Measurements from ENCODE around the gene EEF2. TPM values are rescaled to one million over a fixed set of nuclear protein-coding genes. Genes with fewer than 3 reads are reported as not detected.
A peak's percentile ranks its signal among the peaks of the same experiment; 100 is the strongest.
"Not testable (repeated sequence)": the region's sequence is repeated elsewhere in the genome, so short reads cannot be mapped to it uniquely, and the experiment has no call there.

Gene EEF2
- polyA plus RNA-seq, 1 donor = 1,852 TPM

- no peak for DNase-seq
- Histone ChIP-seq H3K4me3 (ENCODE audit: low read length) (no peak overlapping the region), H3K36me3 (ENCODE audit: control insufficient read depth, insufficient read depth, low read length) (peaks cover 68% of the 10 kb centered on the region), H3K4me1 (ENCODE audit: control insufficient read depth, insufficient read depth, low read length) (peaks cover 22% of the 10 kb centered on the region), H3K27ac (ENCODE audit: low read length) (no peak overlapping the region), H3K27me3 (ENCODE audit: control insufficient read depth, insufficient read depth, low read length) (no peaks in the 10 kb centered on the region), H3K9me3 (ENCODE audit: control insufficient read depth, low read depth, low read length) (no peaks in the 10 kb centered on the region)
- WGBS (ENCODE audit: insufficient coverage, low lambda C conversion rate) = no CpG with 5 or more reads among the region's 12 CpGs
Measured at GRCh38 chr19:4016486-4016885, 31.2 kb upstream of the EEF2 start.

DNA sequence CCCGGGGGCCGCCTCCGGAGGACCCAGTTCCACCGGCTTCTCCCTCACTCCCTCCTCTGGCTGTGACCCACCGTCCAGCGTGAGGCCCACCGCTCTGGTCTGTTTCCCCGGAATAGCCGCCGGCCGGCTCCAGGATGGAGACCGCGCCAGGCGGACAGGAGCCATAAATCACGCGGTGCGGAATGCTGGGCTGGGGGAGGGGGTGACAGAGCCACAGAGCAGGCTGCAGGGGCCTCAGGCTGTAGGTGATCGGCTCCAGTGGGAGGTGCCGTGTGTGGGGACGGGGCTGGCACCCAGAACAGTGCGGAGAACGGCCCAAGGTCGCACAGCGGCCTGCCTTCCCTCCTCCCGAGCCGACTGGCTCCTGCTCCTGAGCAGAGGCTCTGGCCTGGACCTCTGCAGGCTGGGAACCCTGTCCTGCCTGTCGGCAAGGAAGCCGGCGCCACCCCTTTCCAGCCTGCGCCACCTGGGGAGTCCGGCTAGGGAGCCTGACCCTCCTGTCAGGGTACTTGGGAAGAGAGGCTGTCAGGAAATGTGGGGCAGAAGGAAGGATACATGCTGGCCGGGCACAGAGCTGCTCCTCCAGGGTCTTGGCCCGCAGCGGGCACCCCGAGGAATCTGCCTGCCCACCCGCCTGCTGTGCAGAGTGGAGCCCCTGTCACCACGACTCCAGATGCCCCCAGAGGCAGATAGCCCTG lies 30.6 kb upstream of the EEF2 start:
- peaks cover 71% of the 10 kb centered on the region for H3K36me3 ChIP-seq (ENCODE audit: control insufficient read depth, insufficient read depth, low read length)
- no peaks in the 10 kb centered on the region for H3K9me3 ChIP-seq (ENCODE audit: control insufficient read depth, low read depth, low read length)
- peak overlapping the region; percentile 6 for H3K27ac ChIP-seq (ENCODE audit: low read length)
- no peaks in the 10 kb centered on the region for H3K27me3 ChIP-seq (ENCODE audit: control insufficient read depth, insufficient read depth, low read length)
- DNase-seq = peak; percentile 32 to 49
- peaks cover 28% of the 10 kb centered on the region for H3K4me1 ChIP-seq (ENCODE audit: control insufficient read depth, insufficient read depth, low read length)
- H3K4me3 ChIP-seq (ENCODE audit: low read length) = no peak overlapping the region
- no CpG with 5 or more reads among the region's 37 CpGs for WGBS (ENCODE audit: insufficient coverage, low lambda C conversion rate)

- no CpG with 5 or more reads among the region's 25 CpGs for WGBS (ENCODE audit: insufficient coverage, low lambda C conversion rate)
- Histone ChIP-seq H3K27me3 (ENCODE audit: control insufficient read depth, insufficient read depth, low read length) (no peaks in the 10 kb centered on the region), H3K27ac (ENCODE audit: low read length) (peak overlapping the region; percentile 11), H3K4me1 (ENCODE audit: control insufficient read depth, insufficient read depth, low read length) (peaks cover 33% of the 10 kb centered on the region), H3K36me3 (ENCODE audit: control insufficient read depth, insufficient read depth, low read length) (peaks cover 71% of the 10 kb centered on the region), H3K4me3 (ENCODE audit: low read length) (no peak overlapping the region), H3K9me3 (ENCODE audit: control insufficient read depth, low read depth, low read length) (no peaks in the 10 kb centered on the region)
- no peak for DNase-seq
Measured at GRCh38 chr19:4014541-4015491, 29.6 kb upstream of the EEF2 start.

- Histone ChIP-seq H3K4me1 (ENCODE audit: control insufficient read depth, insufficient read depth, low read length) (peaks cover 41% of the 10 kb centered on the region), H3K9me3 (ENCODE audit: control insufficient read depth, low read depth, low read length) (no peaks in the 10 kb centered on the region), H3K4me3 (ENCODE audit: low read length) (no peak overlapping the region), H3K36me3 (ENCODE audit: control insufficient read depth, insufficient read depth, low read length) (peaks cover 64% of the 10 kb centered on the region), H3K27me3 (ENCODE audit: control insufficient read depth, insufficient read depth, low read length) (no peaks in the 10 kb centered on the region), H3K27ac (ENCODE audit: low read length) (no peak overlapping the region)
- no peak for DNase-seq
- WGBS (ENCODE audit: insufficient coverage, low lambda C conversion rate) = no CpG with 5 or more reads among the region's 20 CpGs
Measured at GRCh38 chr19:4013886-4014540, 28.8 kb upstream of the EEF2 start.

- H3K36me3 ChIP-seq (ENCODE audit: control insufficient read depth, insufficient read depth, low read length) = peaks cover 64% of the 10 kb centered on the region
- H3K27me3 ChIP-seq (ENCODE audit: control insufficient read depth, insufficient read depth, low read length) = no peaks in the 10 kb centered on the region
- peaks cover 48% of the 10 kb centered on the region for H3K4me1 ChIP-seq (ENCODE audit: control insufficient read depth, insufficient read depth, low read length)
- no peak overlapping the region for H3K27ac ChIP-seq (ENCODE audit: low read length)
- WGBS (ENCODE audit: insufficient coverage, low lambda C conversion rate) = no CpG with 5 or more reads among the region's 33 CpGs
- no peak for DNase-seq
- H3K4me3 ChIP-seq (ENCODE audit: low read length) = no peak overlapping the region
- H3K9me3 ChIP-seq (ENCODE audit: control insufficient read depth, low read depth, low read length) = no peaks in the 10 kb centered on the region
Measured at GRCh38 chr19:4012975-4013634, 27.8 kb upstream of the EEF2 start.

DNA sequence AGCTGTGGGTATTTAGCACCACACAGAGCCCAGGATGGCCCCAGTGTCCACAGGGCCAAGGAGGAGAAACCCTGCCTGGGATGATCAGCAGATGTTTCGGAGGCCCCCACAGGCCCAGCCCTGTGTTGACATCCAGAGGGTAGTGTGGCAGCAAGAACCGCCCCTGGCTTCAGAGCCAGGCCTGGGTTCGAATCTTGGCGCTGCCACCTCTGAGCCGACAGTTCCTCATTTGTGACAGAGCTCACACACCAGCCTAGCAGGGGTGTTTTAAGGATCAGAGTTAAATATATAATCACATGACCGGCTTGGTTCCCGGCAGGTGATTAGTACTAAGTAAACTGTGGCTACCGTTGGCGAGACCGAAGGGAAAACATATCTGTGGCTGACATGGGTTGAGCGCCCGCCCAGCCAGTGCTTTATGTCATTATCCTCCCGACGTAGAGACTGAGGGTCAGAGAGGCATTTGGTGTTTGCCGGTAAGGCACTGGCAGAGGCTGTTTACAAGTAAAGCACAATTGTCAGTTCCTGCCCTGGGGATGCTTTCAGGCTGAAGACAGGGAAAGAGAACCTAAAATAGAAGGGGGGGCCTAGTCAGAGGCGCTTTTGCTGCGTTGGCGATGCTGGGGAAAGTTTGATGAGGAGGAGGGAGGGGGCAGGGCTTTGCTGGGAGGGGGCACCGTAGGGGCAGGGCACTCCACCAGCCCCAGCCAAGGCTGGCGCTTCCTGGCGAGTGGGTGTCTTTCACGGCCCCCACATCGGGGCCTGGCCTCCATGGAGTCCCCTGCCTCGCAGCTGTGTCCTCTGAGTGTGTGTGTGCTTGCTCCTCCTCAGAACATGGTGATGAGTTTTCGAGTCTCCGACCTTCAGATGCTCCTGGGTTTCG lies 27.1 kb upstream of the EEF2 start:
- peaks cover 57% of the 10 kb centered on the region for H3K36me3 ChIP-seq (ENCODE audit: control insufficient read depth, insufficient read depth, low read length)
- no peaks in the 10 kb centered on the region for H3K9me3 ChIP-seq (ENCODE audit: control insufficient read depth, low read depth, low read length)
- H3K4me1 ChIP-seq (ENCODE audit: control insufficient read depth, insufficient read depth, low read length) = peaks cover 48% of the 10 kb centered on the region
- no peak overlapping the region for H3K4me3 ChIP-seq (ENCODE audit: low read length)
- DNase-seq = peak in 1 of 2 donors; percentile 65
- H3K27ac ChIP-seq (ENCODE audit: low read length) = no peak overlapping the region
- no peaks in the 10 kb centered on the region for H3K27me3 ChIP-seq (ENCODE audit: control insufficient read depth, insufficient read depth, low read length)
- no CpG with 5 or more reads among the region's 27 CpGs for WGBS (ENCODE audit: insufficient coverage, low lambda C conversion rate)

GRCh38 chr19:4011430-4011829 lies 26.2 kb upstream of the EEF2 start:
- WGBS (ENCODE audit: insufficient coverage, low lambda C conversion rate) = no CpG with 5 or more reads among the region's 6 CpGs
- H3K9me3 ChIP-seq (ENCODE audit: control insufficient read depth, low read depth, low read length); H3K27me3 ChIP-seq (ENCODE audit: control insufficient read depth, insufficient read depth, low read length); DNase-seq; H3K27ac ChIP-seq (ENCODE audit: low read length); H3K4me3 ChIP-seq (ENCODE audit: low read length): not testable (repeated sequence)
- Histone ChIP-seq H3K36me3 (ENCODE audit: control insufficient read depth, insufficient read depth, low read length) (peaks cover 48% of the 10 kb centered on the region), H3K4me1 (ENCODE audit: control insufficient read depth, insufficient read depth, low read length) (peaks cover 48% of the 10 kb centered on the region)

GRCh38 chr19:4010808-4011110 lies 25.5 kb upstream of the EEF2 start:
- H3K4me1 ChIP-seq (ENCODE audit: control insufficient read depth, insufficient read depth, low read length) = peaks cover 44% of the 10 kb centered on the region
- peaks cover 41% of the 10 kb centered on the region for H3K36me3 ChIP-seq (ENCODE audit: control insufficient read depth, insufficient read depth, low read length)
- no peak overlapping the region for H3K27ac ChIP-seq (ENCODE audit: low read length)

DNA sequence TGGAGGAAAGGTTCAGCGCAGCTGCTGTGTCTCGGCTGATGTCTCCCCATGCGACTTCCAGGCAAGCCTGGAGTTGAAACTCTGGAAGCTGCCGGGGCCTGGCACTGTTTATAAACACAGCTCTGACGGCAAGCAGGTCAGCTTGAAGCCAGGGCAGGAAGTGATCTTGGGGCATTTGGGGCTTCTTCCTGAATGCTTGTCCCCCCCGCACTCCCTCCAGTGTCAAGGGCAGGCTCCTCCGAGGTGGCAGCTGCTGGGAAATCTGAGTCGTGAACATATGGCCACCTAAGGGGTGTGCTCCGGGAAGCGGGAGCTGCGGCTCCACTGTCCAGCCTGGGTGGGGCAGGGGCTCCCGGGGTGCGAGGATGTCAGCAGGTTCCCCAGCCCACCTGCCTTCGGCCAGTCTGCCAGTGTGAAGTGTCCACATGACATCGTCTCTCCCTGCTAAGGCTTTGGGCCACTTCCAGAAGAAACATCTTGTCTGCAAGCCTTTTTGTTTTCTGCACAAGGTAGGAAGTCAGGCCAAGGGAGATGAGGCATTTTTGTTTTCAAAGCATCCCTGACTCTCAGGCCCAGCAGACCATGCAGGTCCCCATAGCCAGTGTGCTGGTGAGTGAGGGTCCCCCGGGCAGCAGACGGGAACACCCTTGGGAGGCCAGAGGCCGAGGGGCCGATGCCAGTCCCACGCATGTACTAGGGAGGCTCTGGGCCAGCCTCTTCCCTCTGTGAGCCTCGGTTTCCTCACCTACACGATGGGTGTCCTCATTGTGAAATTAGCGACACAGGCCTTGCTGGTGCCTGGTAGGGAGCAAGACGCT lies 24.9 kb upstream of the EEF2 start:
- no peak for DNase-seq
- no peaks in the 10 kb centered on the region for H3K27me3 ChIP-seq (ENCODE audit: control insufficient read depth, insufficient read depth, low read length)
- H3K4me3 ChIP-seq (ENCODE audit: low read length) = peak overlapping the region; percentile 0
- peaks cover 38% of the 10 kb centered on the region for H3K4me1 ChIP-seq (ENCODE audit: control insufficient read depth, insufficient read depth, low read length)
- no peak overlapping the region for H3K27ac ChIP-seq (ENCODE audit: low read length)
- H3K9me3 ChIP-seq (ENCODE audit: control insufficient read depth, low read depth, low read length) = no peaks in the 10 kb centered on the region
- H3K36me3 ChIP-seq (ENCODE audit: control insufficient read depth, insufficient read depth, low read length) = peaks cover 37% of the 10 kb centered on the region
- WGBS (ENCODE audit: insufficient coverage, low lambda C conversion rate) = no CpG with 5 or more reads among the region's 24 CpGs

More at GRCh38 chr19:4010808-4011110, 25.5 kb upstream of the EEF2 start:
- H3K9me3 ChIP-seq (ENCODE audit: control insufficient read depth, low read depth, low read length) = no peaks in the 10 kb centered on the region
- no peaks in the 10 kb centered on the region for H3K27me3 ChIP-seq (ENCODE audit: control insufficient read depth, insufficient read depth, low read length)
- DNase-seq = no peak
- H3K4me3 ChIP-seq (ENCODE audit: low read length) = no peak overlapping the region
- WGBS (ENCODE audit: insufficient coverage, low lambda C conversion rate) = no CpG with 5 or more reads among the region's 14 CpGs

Data from large intestine (tissue), 3 donors.